ENCODE data around the gene IL20RA. TPM values are rescaled to one million over a fixed set of nuclear protein-coding genes. Genes with fewer than 3 reads are reported as not detected.

The IL20RA gene
- total RNA-seq, 1 experiment from 2014 or later: 1.6 TPM

- ChIA-PET CTCF (no interaction called here), POLR2A (no interaction called here)
- Histone ChIP-seq H3K4me1 (peaks cover 2% of the 10 kb centered on the region; the same call in 1 of the 2 replicates), H3K4me3 (ENCODE audit: low read depth, low read length) (no peak overlapping the region), H3K9me3 (no peaks in the 10 kb centered on the region), H3K27me3 (replicated peaks; ENCODE audit: control insufficient read depth, insufficient read depth, low read length) (no peaks in the 10 kb centered on the region), H3K36me3 (ENCODE audit: control insufficient read depth, insufficient read depth, low read length) (no peaks in the 10 kb centered on the region)
- no peak overlapping the region for H3K4me3 Mint-ChIP-seq (ENCODE audit: unreplicated experiment)
- H3K36me3 Mint-ChIP-seq (ENCODE audit: insufficient read depth, unreplicated experiment): no peaks in the 10 kb centered on the region
- H3K9me3 Mint-ChIP-seq (ENCODE audit: unreplicated experiment): peaks cover 9% of the 10 kb centered on the region
- BruUV-seq (replicated peaks): no TSS peak
- TF ChIP-seq CTCF (IDR thresholded peaks at IDR 0.05; ENCODE audit: insufficient read depth in 1 of 2, low read depth in 1 of 2, low read length in 1 of 2, severe bottlenecking in 1 of 2, unreplicated experiment in 1 of 2): no peak
- H3K27me3 Mint-ChIP-seq (ENCODE audit: insufficient read depth, unreplicated experiment): no peaks in the 10 kb centered on the region
- intact Hi-C loops (cut with micrococcal nuclease; ENCODE audit: unreplicated experiment): loop anchor here (2.0 to 10.0 kb wide), 4 partner anchors 19 to 675 kb away; partner anchors contain the start of gene SLC35D3
- DNase-seq: no peak
- H3K27ac Mint-ChIP-seq (ENCODE audit: unreplicated experiment): no peak overlapping the region
- H3K4me1 Mint-ChIP-seq (ENCODE audit: low read depth, unreplicated experiment): peaks cover 7% of the 10 kb centered on the region
These were observed 74.8 kb downstream of the IL20RA start for GRCh38 chr6:136969930-136970329.

- no peak overlapping the region for H3K4me3 Mint-ChIP-seq (ENCODE audit: unreplicated experiment)
- H3K27me3 ChIP-seq (replicated peaks; ENCODE audit: control insufficient read depth, insufficient read depth, low read length): no peaks in the 10 kb centered on the region
These were observed 75.3 kb downstream of the IL20RA start for GRCh38 chr6:136969433-136969832.

GRCh38 chr6:136968837-136969236 is 75.9 kb downstream of the IL20RA start:
- intact Hi-C loops (cut with micrococcal nuclease; ENCODE audit: unreplicated experiment): loop anchor here (1.0 to 10.0 kb wide), 6 partner anchors 9 to 676 kb away; partner anchors contain the start of gene SLC35D3
- Mint-ChIP-seq H3K36me3 (ENCODE audit: insufficient read depth, unreplicated experiment) (no peaks in the 10 kb centered on the region), H3K9me3 (ENCODE audit: unreplicated experiment) (peaks cover 9% of the 10 kb centered on the region), H3K27me3 (ENCODE audit: insufficient read depth, unreplicated experiment) (no peaks in the 10 kb centered on the region), H3K4me1 (ENCODE audit: low read depth, unreplicated experiment) (peaks cover 7% of the 10 kb centered on the region), H3K27ac (ENCODE audit: unreplicated experiment) (no peak overlapping the region), H3K4me3 (ENCODE audit: unreplicated experiment) (no peak overlapping the region)
- Histone ChIP-seq H3K27me3 (replicated peaks; ENCODE audit: control insufficient read depth, insufficient read depth, low read length) (no peaks in the 10 kb centered on the region), H3K4me3 (ENCODE audit: low read depth, low read length) (no peak overlapping the region), H3K36me3 (ENCODE audit: control insufficient read depth, insufficient read depth, low read length) (no peaks in the 10 kb centered on the region), H3K4me1 (peaks cover 13% of the 10 kb centered on the region), H3K9me3 (no peaks in the 10 kb centered on the region)
- no peak for DNase-seq
- no peak for TF ChIP-seq CTCF (IDR thresholded peaks at IDR 0.05; ENCODE audit: insufficient read depth in 1 of 2, low read depth in 1 of 2, low read length in 1 of 2, severe bottlenecking in 1 of 2, unreplicated experiment in 1 of 2)
- ChIA-PET CTCF (interaction anchor here (0.6 to 0.8 kb wide), 3 partner anchors 9 to 45 kb away, joined by 3 to 6 read pairs (median 5); no protein-coding TSS in a partner anchor), POLR2A (no interaction called here)
- no TSS peak for BruUV-seq (replicated peaks)

More at GRCh38 chr6:136969433-136969832, 75.3 kb downstream of the IL20RA start:
- ChIA-PET CTCF (no interaction called here), POLR2A (no interaction called here)
- intact Hi-C loops (cut with micrococcal nuclease; ENCODE audit: unreplicated experiment): loop anchor here (2.0 to 10.0 kb wide), 4 partner anchors 19 to 675 kb away; partner anchors contain the start of gene SLC35D3
- Histone ChIP-seq H3K4me1 (peaks cover 7% of the 10 kb centered on the region), H3K4me3 (ENCODE audit: low read depth, low read length) (no peak overlapping the region), H3K9me3 (no peaks in the 10 kb centered on the region), H3K36me3 (ENCODE audit: control insufficient read depth, insufficient read depth, low read length) (no peaks in the 10 kb centered on the region)
- TF ChIP-seq CTCF (IDR thresholded peaks at IDR 0.05; ENCODE audit: insufficient read depth in 1 of 2, low read depth in 1 of 2, low read length in 1 of 2, severe bottlenecking in 1 of 2, unreplicated experiment in 1 of 2): no peak
- BruUV-seq (replicated peaks): no TSS peak
- Mint-ChIP-seq H3K36me3 (ENCODE audit: insufficient read depth, unreplicated experiment) (no peaks in the 10 kb centered on the region), H3K9me3 (ENCODE audit: unreplicated experiment) (peaks cover 9% of the 10 kb centered on the region), H3K4me1 (ENCODE audit: low read depth, unreplicated experiment) (peaks cover 7% of the 10 kb centered on the region), H3K27ac (ENCODE audit: unreplicated experiment) (no peak overlapping the region), H3K27me3 (ENCODE audit: insufficient read depth, unreplicated experiment) (no peaks in the 10 kb centered on the region)
- no peak for DNase-seq

Measured in Caco-2 (cell line).